ENCODE measurements around the gene SH3RF2.

The SH3RF2 gene

DNA sequence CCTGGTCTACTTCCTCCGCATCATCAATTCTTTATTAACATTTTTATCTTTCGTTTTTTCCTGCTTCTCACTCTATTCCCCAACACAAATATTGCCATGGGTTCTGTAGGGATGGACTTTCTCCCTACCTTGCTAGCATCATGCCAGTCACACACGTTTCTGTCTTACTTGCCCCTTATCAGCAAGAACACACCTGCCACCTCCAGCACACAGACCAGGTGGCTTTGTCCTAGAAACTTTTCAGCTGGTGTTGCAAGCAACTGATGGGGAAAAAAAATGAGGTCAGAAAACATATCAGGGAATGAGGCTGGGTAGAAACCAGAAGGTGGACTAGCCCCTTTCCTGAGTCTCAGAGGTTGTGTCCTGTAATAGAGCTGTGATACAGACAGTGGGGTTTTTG, 5.8 kb downstream of the SH3RF2 start:
- TF ChIP-seq, protein P1, sequence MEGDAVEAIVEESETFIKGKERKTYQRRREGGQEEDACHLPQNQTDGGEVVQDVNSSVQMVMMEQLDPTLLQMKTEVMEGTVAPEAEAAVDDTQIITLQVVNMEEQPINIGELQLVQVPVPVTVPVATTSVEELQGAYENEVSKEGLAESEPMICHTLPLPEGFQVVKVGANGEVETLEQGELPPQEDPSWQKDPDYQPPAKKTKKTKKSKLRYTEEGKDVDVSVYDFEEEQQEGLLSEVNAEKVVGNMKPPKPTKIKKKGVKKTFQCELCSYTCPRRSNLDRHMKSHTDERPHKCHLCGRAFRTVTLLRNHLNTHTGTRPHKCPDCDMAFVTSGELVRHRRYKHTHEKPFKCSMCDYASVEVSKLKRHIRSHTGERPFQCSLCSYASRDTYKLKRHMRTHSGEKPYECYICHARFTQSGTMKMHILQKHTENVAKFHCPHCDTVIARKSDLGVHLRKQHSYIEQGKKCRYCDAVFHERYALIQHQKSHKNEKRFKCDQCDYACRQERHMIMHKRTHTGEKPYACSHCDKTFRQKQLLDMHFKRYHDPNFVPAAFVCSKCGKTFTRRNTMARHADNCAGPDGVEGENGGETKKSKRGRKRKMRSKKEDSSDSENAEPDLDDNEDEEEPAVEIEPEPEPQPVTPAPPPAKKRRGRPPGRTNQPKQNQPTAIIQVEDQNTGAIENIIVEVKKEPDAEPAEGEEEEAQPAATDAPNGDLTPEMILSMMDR (IDR thresholded peaks at IDR 0.05; ENCODE audit: low read depth, low read length): no peak

DNA sequence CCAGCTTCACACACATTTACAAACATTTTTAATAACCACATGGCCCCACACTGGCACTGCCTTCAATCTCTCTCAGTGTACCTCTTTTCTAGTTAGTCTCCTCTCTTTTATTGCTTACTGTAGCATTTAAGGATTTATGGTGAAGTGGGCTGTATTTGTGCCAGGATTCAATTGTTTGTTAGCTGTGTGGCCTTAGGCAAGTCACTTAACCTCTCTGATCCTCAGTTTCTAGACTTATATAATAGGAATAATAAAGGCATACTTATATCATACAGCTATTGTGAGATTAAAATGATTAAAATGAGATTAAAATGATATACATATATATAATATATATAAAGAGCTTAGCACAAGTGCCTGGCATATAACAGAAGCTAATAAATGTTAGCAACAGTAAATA, 6.4 kb downstream of the SH3RF2 start:
- no peak for DNase-seq (ENCODE audit: extremely low read depth, low read depth)

More for the DNA sequence above, 5.8 kb downstream of the SH3RF2 start:
- no peak for DNase-seq (ENCODE audit: extremely low read depth, low read depth)

DNA sequence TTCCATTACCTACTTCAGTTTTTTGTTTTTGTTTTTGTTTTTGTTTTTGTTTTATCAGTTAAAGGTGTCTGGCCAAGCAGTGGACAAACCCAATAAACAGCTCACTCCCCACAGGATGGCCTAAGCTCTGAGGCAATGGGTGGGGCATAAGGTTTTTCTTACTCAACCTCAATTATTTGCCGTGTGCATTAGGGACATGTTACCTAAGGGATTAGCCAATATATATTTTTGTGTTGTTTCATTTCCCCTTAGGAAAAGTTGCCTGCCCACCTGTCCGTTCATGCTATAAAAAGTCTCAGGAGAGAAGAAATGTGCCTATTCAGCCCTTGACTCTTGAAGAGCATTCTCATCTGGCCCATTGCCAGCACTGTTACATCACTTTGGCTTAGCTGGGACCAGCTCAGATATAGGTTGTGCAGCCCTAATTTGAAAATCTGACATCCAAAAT, 7.3 kb downstream of the SH3RF2 start:
- no peak for DNase-seq (ENCODE audit: extremely low read depth, low read depth)

More for the DNA sequence above, 6.4 kb downstream of the SH3RF2 start:
- TF ChIP-seq, protein P1 (IDR thresholded peaks at IDR 0.05; ENCODE audit: low read depth, low read length): no peak

DNA sequence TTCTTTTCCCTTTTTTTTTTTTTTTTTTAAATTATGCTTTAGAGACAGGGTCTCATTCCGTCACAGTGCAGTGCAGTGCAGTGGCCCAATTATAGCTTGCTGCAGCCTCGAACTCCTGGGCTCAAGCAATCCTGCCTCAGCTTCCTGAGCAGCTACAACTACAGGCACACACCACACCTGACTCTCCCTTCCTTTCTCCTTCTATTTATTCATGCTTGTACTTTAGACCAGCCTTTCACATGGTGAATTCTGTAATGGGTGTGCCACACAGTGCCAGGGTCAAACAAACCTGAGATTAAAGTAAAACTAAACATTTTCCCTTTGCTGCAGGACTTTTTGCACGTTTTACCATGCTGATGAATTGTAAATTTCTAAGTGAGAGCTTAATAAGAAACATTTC, 8.0 kb downstream of the SH3RF2 start:
- no peak for DNase-seq (ENCODE audit: extremely low read depth, low read depth)
- TF ChIP-seq, protein P1 (IDR thresholded peaks at IDR 0.05; ENCODE audit: low read depth, low read length): no peak

More for the DNA sequence above, 7.3 kb downstream of the SH3RF2 start:
- TF ChIP-seq, protein P1 (IDR thresholded peaks at IDR 0.05; ENCODE audit: low read depth, low read length): no peak

DNA sequence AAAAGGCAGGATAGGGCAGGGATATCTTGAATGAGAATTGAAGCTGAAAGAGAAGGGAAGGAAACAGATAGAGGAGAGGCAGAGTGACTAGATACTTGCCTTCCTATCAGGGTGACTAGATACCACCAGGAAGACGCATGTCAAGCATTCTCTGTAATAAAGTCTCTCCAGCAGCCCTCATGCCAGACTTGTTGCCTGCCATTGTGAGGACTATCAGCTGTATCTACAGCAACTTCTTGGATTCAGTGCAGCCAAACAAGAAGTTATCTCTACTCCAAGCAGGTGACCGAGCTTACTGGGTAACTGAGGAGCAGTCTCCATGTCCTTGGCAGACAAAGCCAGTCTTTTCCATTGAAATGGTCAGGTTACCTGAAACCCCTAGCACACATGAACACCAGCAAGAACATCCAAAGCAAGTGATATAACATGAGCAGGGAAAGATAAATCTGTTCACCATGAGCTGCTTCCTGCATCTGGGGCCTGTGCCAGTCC, 9.3 kb downstream of the SH3RF2 start:
- no peak for DNase-seq (ENCODE audit: extremely low read depth, low read depth)
- TF ChIP-seq, protein P1 (IDR thresholded peaks at IDR 0.05; ENCODE audit: low read depth, low read length): no peak

DNA sequence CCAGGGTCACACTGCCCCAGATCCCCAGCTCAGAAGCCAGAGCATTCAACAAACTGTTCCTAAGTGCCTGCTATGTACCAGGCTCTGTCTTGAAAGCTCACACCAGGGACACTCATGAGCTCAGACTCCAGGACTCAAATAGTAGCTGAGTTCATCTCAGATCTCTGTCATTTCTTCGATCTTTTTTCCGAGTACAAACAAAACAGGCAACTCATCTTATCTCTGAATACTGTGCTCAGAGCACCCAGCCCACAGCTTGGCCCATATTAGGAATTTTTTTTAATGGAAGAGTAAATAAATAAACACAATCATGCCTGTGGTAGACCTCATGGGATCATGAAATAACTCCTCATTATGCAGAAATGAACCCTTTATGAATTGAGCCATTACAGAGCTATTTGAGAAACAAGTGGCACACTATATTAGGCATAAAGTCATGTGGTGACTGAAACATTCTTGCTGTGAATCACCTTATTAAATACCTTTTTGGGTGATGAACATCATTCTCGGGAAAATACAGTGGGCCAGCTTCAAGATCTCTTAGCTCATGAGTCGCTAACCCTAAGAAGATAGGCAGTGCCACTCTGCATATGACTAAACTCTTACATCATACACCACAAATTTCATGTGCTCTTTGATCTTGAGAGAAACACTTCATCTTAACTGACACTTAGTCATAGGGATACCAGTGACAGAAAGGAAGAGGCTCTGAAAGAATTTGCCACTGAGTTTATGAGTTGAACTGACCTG, 9.9 kb downstream of the SH3RF2 start:
- DNase-seq (ENCODE audit: extremely low read depth, low read depth): no peak
- TF ChIP-seq, protein P1 (IDR thresholded peaks at IDR 0.05; ENCODE audit: low read depth, low read length): no peak

DNA sequence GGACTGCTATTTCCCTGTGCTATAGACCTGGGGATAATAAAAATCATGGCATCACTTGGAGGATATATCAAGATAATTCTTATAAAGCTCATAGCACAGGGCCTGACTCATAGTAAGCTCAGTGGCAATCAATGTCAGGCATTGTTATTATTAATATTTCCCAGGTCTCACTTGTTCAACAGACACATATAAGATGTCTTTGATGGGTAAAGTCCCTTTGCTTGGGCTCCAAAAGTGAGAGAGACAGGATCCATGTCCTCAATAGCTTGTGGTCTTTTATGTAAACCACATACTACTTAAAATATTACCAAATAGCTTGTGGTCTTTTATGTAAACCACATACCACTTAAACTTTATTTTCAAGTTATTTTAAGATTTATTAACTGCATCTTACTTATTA, 11.2 kb downstream of the SH3RF2 start:
- TF ChIP-seq, protein P1 (IDR thresholded peaks at IDR 0.05; ENCODE audit: low read depth, low read length): no peak
- no peak for DNase-seq (ENCODE audit: extremely low read depth, low read depth)
